ENCODE data around the gene DAAM1.

The DAAM1 gene

GRCh38 chr14:59281609-59282377, 93.3 kb downstream of the DAAM1 start:
- Histone ChIP-seq H3K27ac (replicated peaks; ENCODE audit: low read length) (no peak overlapping the region), H3K36me3 (replicated peaks in 1 of 2; ENCODE audit: control insufficient read depth in 2 of 2, insufficient read depth in 2 of 2, low read length in 2 of 2) (peaks cover 1 to 5% of the 10 kb centered on the region in 2 donors), H4K8ac (ENCODE audit: low read depth, low read length) (no peak overlapping the region), H2BK12ac (ENCODE audit: low read length) (no peak overlapping the region), H2AFZ (ENCODE audit: low read length) (no peak overlapping the region), H3K27me3 (ENCODE audit: control insufficient read depth in 3 of 3, insufficient read depth in 3 of 3, low read depth in 1 of 3, low read length in 3 of 3) (no peaks in the 10 kb centered on the region), H3K9ac (ENCODE audit: low read depth, low read length, poor library complexity) (no peak overlapping the region), H3K4me3 (ENCODE audit: low read length in 2 of 2) (no peak overlapping the region), H2AK5ac (ENCODE audit: low read depth, low read length) (no peak overlapping the region), H3K9me3 (replicated peaks in 1 of 2; ENCODE audit: control insufficient read depth in 2 of 2, insufficient read depth in 1 of 2, low read depth in 1 of 2, low read length in 2 of 2) (peaks cover 0 to 36% of the 10 kb centered on the region in 2 donors), H2BK120ac (ENCODE audit: low read depth, low read length) (no peak overlapping the region), H3K14ac (ENCODE audit: low read length) (no peak overlapping the region), H2BK15ac (ENCODE audit: low read length) (no peak overlapping the region), H4K91ac (ENCODE audit: low read depth, low read length, poor library complexity) (no peak overlapping the region), H3K4me2 (ENCODE audit: insufficient read depth, low read length, poor library complexity, severe bottlenecking) (no peak overlapping the region), H3K4ac (ENCODE audit: low read length) (no peak overlapping the region), H2BK5ac (ENCODE audit: low read length) (no peak overlapping the region), H3K79me1 (ENCODE audit: low read depth, low read length) (no peaks in the 10 kb centered on the region), H3K4me1 (ENCODE audit: control insufficient read depth in 2 of 2, insufficient read depth in 1 of 2, low read depth in 1 of 2, low read length in 2 of 2) (no peaks in the 10 kb centered on the region), H3K18ac (ENCODE audit: low read length) (no peak overlapping the region), H3K23ac (ENCODE audit: low read depth, low read length, poor library complexity) (no peak overlapping the region)
- DNase-seq (ENCODE audit: low spot score): no peak
- WGBS, 2 donors (ENCODE audit: extremely low coverage in 2 of 2, insufficient read length in 2 of 2, insufficient replicate concordance in 1 of 2): no CpG with 5 or more reads among the region's 3 CpGs

GRCh38 chr14:59282378-59282765, 93.9 kb downstream of the DAAM1 start:
- Histone ChIP-seq H3K9ac (ENCODE audit: low read depth, low read length, poor library complexity) (no peak overlapping the region), H3K18ac (ENCODE audit: low read length) (no peak overlapping the region), H3K4me2 (ENCODE audit: insufficient read depth, low read length, poor library complexity, severe bottlenecking) (no peak overlapping the region), H3K14ac (ENCODE audit: low read length) (no peak overlapping the region), H3K9me3 (replicated peaks in 1 of 2; ENCODE audit: control insufficient read depth in 2 of 2, insufficient read depth in 1 of 2, low read depth in 1 of 2, low read length in 2 of 2) (peaks cover 0 to 36% of the 10 kb centered on the region in 2 donors), H3K79me1 (ENCODE audit: low read depth, low read length) (no peaks in the 10 kb centered on the region), H2BK5ac (ENCODE audit: low read length) (no peak overlapping the region), H3K4me3 (ENCODE audit: low read length in 2 of 2) (no peak overlapping the region), H3K27me3 (ENCODE audit: control insufficient read depth in 3 of 3, insufficient read depth in 3 of 3, low read depth in 1 of 3, low read length in 3 of 3) (no peaks in the 10 kb centered on the region), H3K4me1 (ENCODE audit: control insufficient read depth in 2 of 2, insufficient read depth in 1 of 2, low read depth in 1 of 2, low read length in 2 of 2) (no peaks in the 10 kb centered on the region), H2BK12ac (ENCODE audit: low read length) (no peak overlapping the region), H3K4ac (ENCODE audit: low read length) (no peak overlapping the region), H4K91ac (ENCODE audit: low read depth, low read length, poor library complexity) (no peak overlapping the region), H2BK120ac (ENCODE audit: low read depth, low read length) (no peak overlapping the region), H3K23ac (ENCODE audit: low read depth, low read length, poor library complexity) (no peak overlapping the region), H3K27ac (replicated peaks; ENCODE audit: low read length) (no peak overlapping the region), H4K8ac (ENCODE audit: low read depth, low read length) (no peak overlapping the region), H3K36me3 (replicated peaks in 1 of 2; ENCODE audit: control insufficient read depth in 2 of 2, insufficient read depth in 2 of 2, low read length in 2 of 2) (peaks cover 1 to 5% of the 10 kb centered on the region in 2 donors), H2BK15ac (ENCODE audit: low read length) (no peak overlapping the region), H2AK5ac (ENCODE audit: low read depth, low read length) (no peak overlapping the region), H2AFZ (ENCODE audit: low read length) (no peak overlapping the region)
- DNase-seq (ENCODE audit: low spot score): no peak
- no CpG with 5 or more reads among the region's 3 CpGs for WGBS, 2 donors (ENCODE audit: extremely low coverage in 2 of 2, insufficient read length in 2 of 2, insufficient replicate concordance in 1 of 2)

GRCh38 chr14:59283361-59283760, 94.9 kb downstream of the DAAM1 start:
- Histone ChIP-seq H3K27ac (replicated peaks; ENCODE audit: low read length) (no peak overlapping the region), H3K4me1 (ENCODE audit: control insufficient read depth in 2 of 2, insufficient read depth in 1 of 2, low read depth in 1 of 2, low read length in 2 of 2) (no peaks in the 10 kb centered on the region), H2AFZ (ENCODE audit: low read length) (no peak overlapping the region), H3K79me1 (ENCODE audit: low read depth, low read length) (no peaks in the 10 kb centered on the region), H4K91ac (ENCODE audit: low read depth, low read length, poor library complexity) (no peak overlapping the region), H3K4me2 (ENCODE audit: insufficient read depth, low read length, poor library complexity, severe bottlenecking) (no peak overlapping the region), H3K14ac (ENCODE audit: low read length) (no peak overlapping the region), H2AK5ac (ENCODE audit: low read depth, low read length) (no peak overlapping the region), H2BK120ac (ENCODE audit: low read depth, low read length) (no peak overlapping the region), H3K4ac (ENCODE audit: low read length) (no peak overlapping the region), H3K18ac (ENCODE audit: low read length) (no peak overlapping the region), H3K27me3 (ENCODE audit: control insufficient read depth in 3 of 3, insufficient read depth in 3 of 3, low read depth in 1 of 3, low read length in 3 of 3) (no peaks in the 10 kb centered on the region), H4K8ac (ENCODE audit: low read depth, low read length) (no peak overlapping the region), H3K23ac (ENCODE audit: low read depth, low read length, poor library complexity) (no peak overlapping the region), H3K9ac (ENCODE audit: low read depth, low read length, poor library complexity) (no peak overlapping the region), H2BK12ac (ENCODE audit: low read length) (no peak overlapping the region), H3K4me3 (ENCODE audit: low read length in 2 of 2) (no peak overlapping the region), H3K9me3 (replicated peaks in 1 of 2; ENCODE audit: control insufficient read depth in 2 of 2, insufficient read depth in 1 of 2, low read depth in 1 of 2, low read length in 2 of 2) (peaks cover 0 to 36% of the 10 kb centered on the region in 2 donors), H3K36me3 (replicated peaks in 1 of 2; ENCODE audit: control insufficient read depth in 2 of 2, insufficient read depth in 2 of 2, low read length in 2 of 2) (peaks cover 1 to 5% of the 10 kb centered on the region in 2 donors), H2BK15ac (ENCODE audit: low read length) (no peak overlapping the region), H2BK5ac (ENCODE audit: low read length) (no peak overlapping the region)
- DNase-seq (ENCODE audit: low spot score): no peak

- H2BK5ac ChIP-seq (ENCODE audit: low read length): no peak overlapping the region
- no peaks in the 10 kb centered on the region for H3K27me3 ChIP-seq (ENCODE audit: control insufficient read depth in 3 of 3, insufficient read depth in 3 of 3, low read depth in 1 of 3, low read length in 3 of 3)
- no peak overlapping the region for H3K18ac ChIP-seq (ENCODE audit: low read length)
- no peak overlapping the region for H4K91ac ChIP-seq (ENCODE audit: low read depth, low read length, poor library complexity)
- H2AK5ac ChIP-seq (ENCODE audit: low read depth, low read length): no peak overlapping the region
- no peaks in the 10 kb centered on the region for H3K4me1 ChIP-seq (ENCODE audit: control insufficient read depth in 2 of 2, insufficient read depth in 1 of 2, low read depth in 1 of 2, low read length in 2 of 2)
- no peak overlapping the region for H3K4me2 ChIP-seq (ENCODE audit: insufficient read depth, low read length, poor library complexity, severe bottlenecking)
- no peak overlapping the region for H4K8ac ChIP-seq (ENCODE audit: low read depth, low read length)
- H3K9me3 ChIP-seq (replicated peaks in 1 of 2; ENCODE audit: control insufficient read depth in 2 of 2, insufficient read depth in 1 of 2, low read depth in 1 of 2, low read length in 2 of 2): peaks cover 0 to 36% of the 10 kb centered on the region in 2 donors
- H2BK120ac ChIP-seq (ENCODE audit: low read depth, low read length): no peak overlapping the region
- H2AFZ ChIP-seq (ENCODE audit: low read length): no peak overlapping the region
- no peak overlapping the region for H3K4me3 ChIP-seq (ENCODE audit: low read length in 2 of 2)
- WGBS, 2 donors (ENCODE audit: extremely low coverage in 2 of 2, insufficient read length in 2 of 2, insufficient replicate concordance in 1 of 2): no CpG with 5 or more reads among the region's 1 CpG
- H3K79me1 ChIP-seq (ENCODE audit: low read depth, low read length): no peaks in the 10 kb centered on the region
- H3K36me3 ChIP-seq (replicated peaks in 1 of 2; ENCODE audit: control insufficient read depth in 2 of 2, insufficient read depth in 2 of 2, low read length in 2 of 2): peaks cover 1 to 5% of the 10 kb centered on the region in 2 donors
- H3K9ac ChIP-seq (ENCODE audit: low read depth, low read length, poor library complexity): no peak overlapping the region
- no peak overlapping the region for H2BK12ac ChIP-seq (ENCODE audit: low read length)
- no peak overlapping the region for H3K27ac ChIP-seq (replicated peaks; ENCODE audit: low read length)
- DNase-seq (ENCODE audit: low spot score): no peak
- no peak overlapping the region for H3K4ac ChIP-seq (ENCODE audit: low read length)
- no peak overlapping the region for H2BK15ac ChIP-seq (ENCODE audit: low read length)
- H3K23ac ChIP-seq (ENCODE audit: low read depth, low read length, poor library complexity): no peak overlapping the region
- no peak overlapping the region for H3K14ac ChIP-seq (ENCODE audit: low read length)
These were observed 95.6 kb downstream of the DAAM1 start for GRCh38 chr14:59284059-59284458.
